IPS-NIHi7 (cell line): ENCODE measurements around the gene TMEM248.
A peak's percentile ranks its signal among the peaks of the same experiment; 100 is the strongest.
"Not testable (repeated sequence)": the region's sequence is repeated elsewhere in the genome, so short reads cannot be mapped to it uniquely, and the experiment has no call there.

ENCODE experiments used
- DNase-seq: peaks from one replicate; pipeline ENCODE4 v3.0.0; 2012; ENCODE audit warnings: mixed read lengths; ENCODE audit errors: extremely low spot score

The TMEM248 gene

GRCh38 chr7:66950311-66950710 is 29.3 kb downstream of the TMEM248 start:
- DNase-seq, result no peak

DNA sequence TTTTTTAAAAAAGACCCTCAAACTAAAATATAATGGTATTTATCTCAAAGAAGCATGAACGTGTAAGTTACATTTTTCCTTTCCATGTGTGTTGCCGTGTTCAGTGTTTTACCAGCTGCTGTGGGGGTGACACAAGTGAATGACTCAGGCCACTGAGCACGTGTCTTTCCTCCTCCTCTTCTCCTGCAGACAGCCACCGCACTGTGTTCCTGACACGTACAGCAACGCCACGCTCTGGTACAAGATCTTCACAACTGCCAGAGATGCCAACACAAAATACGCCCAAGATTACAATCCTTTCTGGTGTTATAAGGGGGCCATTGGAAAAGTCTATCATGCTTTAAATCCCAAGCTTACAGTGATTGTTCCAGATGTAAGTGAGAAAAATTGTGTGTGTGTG is 29.7 kb downstream of the TMEM248 start:
- DNase-seq, result no peak

DNA sequence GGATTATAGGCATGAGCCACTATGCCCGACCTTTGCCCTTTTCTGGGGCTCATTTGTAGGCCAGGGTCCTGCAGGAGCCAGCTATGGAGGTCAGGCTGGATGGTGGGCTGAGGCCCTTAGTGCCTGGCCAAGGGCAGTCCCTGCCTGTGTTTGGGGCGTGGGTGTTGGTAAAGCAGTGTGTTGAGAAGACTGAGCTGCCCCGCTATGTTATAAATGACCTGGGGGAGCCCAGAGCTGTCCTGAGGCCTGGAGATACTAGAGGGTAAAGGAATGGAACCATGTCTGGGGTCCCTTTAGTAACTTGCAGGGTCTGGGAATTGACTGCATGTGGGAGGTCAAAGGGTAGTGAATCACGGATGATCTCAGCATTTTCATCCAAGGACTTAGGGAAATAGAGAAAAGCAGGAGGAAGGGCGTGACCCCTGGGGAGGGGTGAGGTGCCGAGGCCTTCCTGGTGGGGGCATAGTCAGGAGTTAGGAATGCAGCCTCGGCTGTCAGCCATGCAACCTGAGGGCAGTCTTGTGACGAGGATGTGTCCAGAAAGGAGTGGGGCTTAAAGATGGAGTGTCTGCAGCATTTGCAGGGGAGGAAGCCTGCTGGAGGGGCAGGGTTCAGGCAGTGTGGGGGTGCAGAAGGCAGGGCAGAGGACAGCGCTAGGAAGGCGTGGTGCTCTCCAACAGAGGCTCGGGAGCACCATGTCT is 31.5 kb downstream of the TMEM248 start:
- DNase-seq, result peak; percentile 60

DNA sequence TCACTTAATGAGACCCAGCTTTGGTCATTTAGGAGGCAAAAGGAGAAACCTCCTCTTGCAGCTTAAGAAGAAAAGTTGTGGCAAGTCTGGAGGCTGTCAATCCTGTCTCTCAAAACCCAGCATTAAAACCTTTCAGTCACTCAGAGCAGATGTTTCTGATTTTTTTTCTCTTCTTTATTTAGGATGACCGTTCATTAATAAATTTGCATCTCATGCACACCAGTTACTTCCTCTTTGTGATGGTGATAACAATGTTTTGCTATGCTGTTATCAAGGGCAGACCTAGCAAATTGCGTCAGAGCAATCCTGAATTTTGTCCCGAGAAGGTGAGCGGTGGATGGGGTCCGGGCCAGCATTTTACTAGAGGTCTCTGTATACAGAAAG is 32.0 kb downstream of the TMEM248 start:
- no peak for DNase-seq

DNA sequence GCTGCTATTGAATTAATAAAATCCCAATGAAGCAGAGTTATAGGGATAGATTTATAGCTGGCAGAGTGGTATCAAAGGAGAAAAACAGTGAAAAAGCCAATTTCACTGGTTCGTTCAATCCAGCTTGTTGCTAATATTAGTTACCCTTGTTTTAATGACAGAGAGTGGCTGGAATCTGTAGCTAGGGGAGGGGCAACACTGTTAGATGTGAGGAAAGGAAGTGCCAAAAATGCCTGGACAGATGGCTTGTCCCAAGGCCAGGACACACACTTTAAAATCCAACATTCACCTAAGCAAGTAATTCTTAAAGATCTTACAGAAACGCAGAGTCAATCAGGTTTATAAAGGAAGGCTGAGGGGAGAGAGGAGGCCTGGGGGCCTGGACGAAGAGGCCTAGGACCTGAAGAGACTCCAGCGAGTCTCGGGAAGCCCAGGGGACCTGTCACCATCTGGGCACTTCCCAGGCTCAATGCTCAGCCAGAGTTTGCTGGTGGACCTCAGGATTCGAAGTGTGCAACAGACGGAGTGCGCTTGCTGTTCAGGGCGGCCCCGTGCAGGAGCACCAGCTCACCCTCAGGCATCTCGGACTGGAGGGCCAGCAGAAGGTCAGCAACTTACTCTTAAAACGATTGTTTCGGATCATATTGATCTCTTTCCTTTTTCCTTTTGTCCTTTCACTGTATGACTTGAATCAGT is 36.7 kb downstream of the TMEM248 start:
- DNase-seq, result no peak

- no peak for DNase-seq
These were observed 37.7 kb downstream of the TMEM248 start for GRCh38 chr7:66958538-66959350.

GRCh38 chr7:66960192-66960591 is 39.2 kb downstream of the TMEM248 start:
- DNase-seq, result no peak

GRCh38 chr7:66961096-66961495 is 40.1 kb downstream of the TMEM248 start:
- no peak for DNase-seq

DNA sequence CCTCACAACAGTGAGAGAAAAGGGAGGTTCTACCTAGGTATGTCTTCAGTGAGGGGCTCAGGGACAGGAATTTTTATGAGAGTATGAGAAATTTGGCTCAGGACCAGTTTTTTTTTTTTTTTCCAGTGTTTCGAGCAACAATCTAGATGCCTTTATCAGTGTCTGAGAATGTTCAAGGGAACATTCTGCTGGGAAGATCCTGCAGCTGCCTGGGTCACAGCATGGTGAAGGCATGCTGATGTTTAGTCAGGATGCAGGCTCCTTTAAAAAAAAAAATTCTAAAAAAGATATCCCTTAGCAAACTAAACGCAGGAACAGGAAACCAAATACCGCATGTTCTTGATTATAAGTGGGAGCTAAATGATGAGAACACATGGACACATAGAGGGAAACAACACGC is 43.4 kb downstream of the TMEM248 start:
- DNase-seq, result no peak

DNA sequence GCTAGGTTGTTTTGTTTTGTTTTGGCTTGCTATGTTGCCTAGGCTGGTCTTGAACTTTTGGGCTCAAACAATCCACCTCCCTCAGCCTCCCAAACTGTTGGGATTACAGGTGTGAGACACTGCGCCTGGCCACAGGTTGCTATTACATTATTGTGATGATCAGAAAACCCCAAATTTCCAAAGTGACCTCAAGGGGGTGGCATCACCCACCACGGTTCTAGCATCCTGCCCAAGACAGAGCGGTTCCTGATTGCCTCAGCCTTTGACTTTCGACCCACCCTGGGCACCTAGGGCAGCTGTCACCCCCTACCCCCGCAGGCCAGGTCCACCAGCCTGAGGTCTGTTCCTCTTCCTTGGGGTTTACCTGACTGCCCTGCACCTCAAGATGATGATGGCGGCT is 46.0 kb downstream of the TMEM248 start:
- no peak for DNase-seq

- DNase-seq, result not testable (repeated sequence)
These were observed 48.0 kb downstream of the TMEM248 start for GRCh38 chr7:66969001-66969400.

GRCh38 chr7:66970310-66970709 is 49.3 kb downstream of the TMEM248 start:
- DNase-seq, result peak; percentile 55

DNA sequence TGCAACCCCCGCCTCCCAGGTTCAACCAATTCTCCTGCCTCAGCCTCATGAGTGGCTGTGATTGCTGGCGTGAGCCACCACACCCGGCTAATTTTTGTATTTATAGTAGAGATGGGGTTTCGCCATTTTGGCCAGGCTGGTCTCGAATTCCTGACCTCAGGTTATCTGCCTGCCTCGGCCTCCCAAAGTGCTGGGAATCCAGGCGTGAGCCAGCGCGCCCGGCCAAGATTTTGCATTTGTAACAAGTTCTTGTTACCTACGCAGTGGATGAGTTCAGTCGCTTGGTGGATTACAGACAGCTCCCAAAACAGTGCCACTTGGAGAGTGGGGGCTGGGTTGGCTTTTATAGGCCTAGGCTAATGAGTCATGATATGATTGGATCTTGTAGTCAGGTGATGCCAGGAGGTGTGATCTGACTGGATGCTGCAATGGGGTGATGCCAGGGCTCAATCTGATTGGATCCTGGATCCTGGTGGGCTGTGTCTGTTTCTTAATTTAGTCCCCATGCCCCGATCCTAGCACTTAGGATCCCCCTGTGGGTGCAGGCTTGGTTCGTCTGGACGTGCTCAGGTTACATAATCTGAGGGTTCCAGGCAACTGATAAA is 54.1 kb downstream of the TMEM248 start:
- no peak for DNase-seq

DNA sequence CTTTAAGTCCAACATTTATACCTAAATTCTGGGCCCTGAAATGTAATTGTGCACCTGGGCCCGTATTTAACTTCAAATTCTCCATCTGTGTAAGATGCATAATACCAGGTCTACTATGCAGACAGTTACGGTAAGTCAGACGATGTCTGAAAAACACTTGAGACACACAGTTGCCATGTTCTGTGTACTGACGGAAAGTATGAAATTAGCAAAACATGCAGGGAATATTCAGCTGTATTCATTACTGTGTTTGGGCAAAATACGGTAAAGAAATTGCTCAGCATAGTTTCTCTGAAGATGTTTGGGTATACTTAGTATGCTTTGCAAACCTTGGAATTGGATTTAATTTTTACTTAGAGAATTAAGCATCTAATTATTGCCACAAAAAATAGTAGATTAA is 57.3 kb downstream of the TMEM248 start:
- not testable (repeated sequence) for DNase-seq

GRCh38 chr7:66979013-66979412 is 58.0 kb downstream of the TMEM248 start:
- not testable (repeated sequence) for DNase-seq

DNA sequence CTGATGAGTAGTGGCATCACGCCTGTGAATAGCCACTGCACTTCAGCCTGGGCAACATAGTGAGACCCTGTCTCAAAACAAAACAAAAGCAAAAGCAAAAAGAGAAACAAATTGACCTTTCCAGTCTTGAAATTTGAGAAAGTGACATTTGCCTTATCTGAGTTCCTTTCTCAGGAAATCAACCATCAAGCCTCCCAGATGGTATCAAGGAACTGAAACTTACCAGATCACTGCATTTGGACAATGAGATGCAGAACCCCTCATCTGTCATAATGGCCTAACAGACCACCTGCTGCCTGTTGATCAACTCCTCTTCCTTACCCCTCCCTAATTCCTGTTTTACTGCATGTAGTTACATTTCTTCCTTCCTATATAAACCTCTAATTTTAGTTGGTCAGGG is 59.3 kb downstream of the TMEM248 start:
- DNase-seq, result not testable (repeated sequence)

GRCh38 chr7:66989552-66989951 is 68.5 kb downstream of the TMEM248 start:
- DNase-seq, result not testable (repeated sequence)

- DNase-seq, result not testable (repeated sequence)
These were observed 73.0 kb downstream of the TMEM248 start for GRCh38 chr7:66994051-66994450.

DNA sequence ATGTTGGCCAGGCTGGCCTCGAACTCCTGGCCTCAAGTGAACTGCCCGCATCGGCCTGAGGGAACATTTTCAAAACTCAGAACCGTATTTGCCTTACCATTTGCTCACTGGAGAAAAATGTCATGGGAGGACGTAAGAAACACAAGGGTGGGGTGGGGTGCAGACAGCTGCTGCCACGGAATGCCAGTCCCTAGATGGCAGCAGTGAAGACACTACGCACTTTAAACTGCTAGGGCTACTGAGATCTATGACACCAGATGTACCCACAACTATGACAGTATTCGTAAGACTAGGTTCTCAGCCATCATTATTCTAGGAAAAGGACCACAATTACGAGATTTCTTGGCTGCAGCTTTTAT is 73.6 kb downstream of the TMEM248 start:
- not testable (repeated sequence) for DNase-seq

DNA sequence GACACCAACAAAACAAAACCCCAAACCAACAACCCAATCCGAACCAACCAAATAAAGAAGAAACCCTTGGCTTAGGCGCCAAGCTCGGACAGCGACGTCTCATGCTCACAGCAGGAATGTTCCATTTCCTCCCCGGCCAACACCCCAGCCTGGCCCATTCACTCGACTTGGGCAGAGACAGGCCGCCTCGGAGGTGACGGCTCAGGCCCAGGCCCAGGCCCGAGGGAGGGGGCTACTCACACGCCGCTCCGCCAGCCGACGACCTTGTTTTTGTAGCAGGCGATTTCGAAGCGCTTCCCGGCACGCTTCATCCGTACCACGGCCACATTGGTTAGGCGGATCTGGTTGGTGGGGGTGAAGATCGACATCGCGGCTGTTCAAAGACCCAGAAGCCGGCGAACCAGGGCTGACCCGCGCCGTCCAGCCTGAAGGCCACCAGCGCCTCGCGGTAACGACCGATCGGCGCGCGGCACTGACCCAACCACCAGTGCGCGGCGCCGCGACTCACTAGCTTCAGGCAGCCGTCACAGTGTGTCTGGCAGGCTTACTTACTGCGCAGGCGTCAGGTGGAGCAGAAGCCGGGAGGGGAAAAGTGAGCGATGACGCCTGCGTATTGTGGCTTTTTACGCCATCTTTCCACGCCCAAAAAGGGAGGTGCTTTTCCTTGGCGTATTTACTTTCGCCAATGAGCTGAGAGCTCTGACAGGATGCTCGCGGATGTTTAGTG is 74.2 kb downstream of the TMEM248 start, which contains the start of gene SBDS:
TSS of gene SBDS (minus strand) at position 537 of the 727 bp plus-strand sequence. CDS start at position 368, 169 bp downstream.
- peak; percentile 64 for DNase-seq

GRCh38 chr7:66996444-66997191 is 75.6 kb downstream of the TMEM248 start, which contains the start of gene TYW1:
Gene TYW1, plus strand, starts transcription at chr7:66996833. Its CDS starts 146 bp downstream, at chr7:66996979.
- peak; percentile 84 for DNase-seq
